ENCODE data around the gene PDZD2.

DNA sequence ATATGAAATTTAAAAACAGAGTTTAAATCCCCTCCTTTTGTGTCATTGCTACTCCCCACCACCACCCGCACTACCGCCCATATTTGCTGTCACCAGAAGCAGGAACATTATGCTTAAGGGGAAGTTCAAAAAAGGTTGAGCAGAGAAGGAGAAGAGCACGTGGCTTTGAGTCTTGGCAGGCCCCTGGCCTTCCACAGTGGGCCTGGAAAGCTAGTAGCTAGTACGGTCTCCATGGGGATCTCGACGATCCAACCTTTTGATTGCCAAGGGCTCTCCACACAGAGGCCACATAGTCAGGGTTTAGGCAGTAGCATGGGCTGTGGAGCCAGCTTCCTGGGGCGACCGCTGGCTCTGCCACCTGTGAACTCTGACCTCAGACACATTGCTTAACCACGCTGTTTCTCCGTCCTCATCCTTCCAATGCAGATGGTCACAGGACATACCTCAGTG is 445.1 kb downstream of the PDZD2 start:
- TF ChIP-seq YY1 (IDR thresholded peaks at IDR 0.05; ENCODE audit: insufficient read depth, insufficient read length) (no peak), ZNF274 (IDR thresholded peaks at IDR 0.05; ENCODE audit: low read depth, low read length) (no peak)

Data from NT2/D1 (cell line).